ENCODE measurements around the gene QKI. TPM values are rescaled to one million over a fixed set of nuclear protein-coding genes. Genes with fewer than 3 reads are reported as not detected.
A peak's percentile ranks its signal among the peaks of the same experiment; 100 is the strongest.

QKI gene
- total RNA-seq, 1 donor from 2014 or later: 156 TPM

DNA sequence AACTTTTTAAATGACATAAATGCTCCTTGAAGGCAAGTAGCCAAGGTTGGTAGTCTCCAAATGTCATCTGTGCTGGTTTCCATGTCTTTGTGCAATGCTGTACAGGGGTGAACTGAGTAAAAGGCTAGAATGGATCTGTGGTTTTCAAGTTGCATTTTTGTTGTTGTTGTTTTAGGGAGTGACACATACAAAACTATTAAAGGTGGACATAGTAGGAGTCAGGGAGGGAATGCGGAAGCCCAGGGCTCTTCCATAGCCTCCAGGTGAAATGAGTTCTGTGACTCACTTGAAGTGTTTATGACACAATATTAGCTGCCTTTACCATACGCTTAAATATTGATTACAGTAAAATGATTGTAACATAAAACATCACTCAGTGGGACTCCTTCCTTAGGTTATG, 22.5 kb upstream of the QKI start:
- DNase-seq (ENCODE audit: low read depth in 2 of 2): no peak

DNA sequence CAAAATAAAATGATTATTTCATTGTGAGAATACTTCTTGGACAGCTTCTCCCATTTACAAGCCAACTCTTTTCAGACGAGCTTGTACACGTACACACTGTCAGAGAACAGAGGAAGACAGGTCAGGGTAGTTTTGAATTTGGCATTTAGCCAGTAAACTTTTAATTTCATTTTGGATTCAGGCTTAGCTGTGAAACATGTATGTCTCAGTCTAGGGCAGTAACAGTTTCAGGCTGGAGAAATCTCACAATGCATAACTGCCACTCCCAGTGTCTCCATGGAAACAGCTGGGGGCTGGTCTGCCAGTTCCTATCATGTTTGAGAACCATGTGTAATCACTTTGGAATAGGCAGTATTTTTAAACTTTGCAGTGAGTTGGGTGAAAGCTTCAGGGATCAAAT, 22.0 kb upstream of the QKI start:
- DNase-seq (ENCODE audit: low read depth in 2 of 2): peak; percentile 82 to 87

DNA sequence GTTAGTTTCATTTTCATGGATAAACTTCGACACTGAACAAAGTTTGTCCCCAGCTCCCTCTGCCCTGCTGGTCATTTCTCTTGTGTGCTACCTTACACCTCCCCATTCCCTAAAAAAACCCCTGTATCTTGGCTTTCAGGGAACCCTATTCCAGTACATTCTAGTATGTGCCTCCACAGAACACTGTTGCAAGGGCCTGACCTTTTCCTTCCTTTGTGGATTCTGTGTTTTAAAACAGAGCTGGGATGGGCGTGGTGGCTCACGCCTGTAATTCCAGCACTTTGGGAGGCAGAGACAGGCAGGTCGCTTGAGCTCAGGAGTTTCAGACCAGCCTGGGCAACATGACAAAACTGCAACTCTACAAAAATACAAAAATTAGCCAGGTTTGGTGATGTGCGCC, 20.6 kb upstream of the QKI start:
- DNase-seq (ENCODE audit: low read depth in 2 of 2): peak; percentile 32 to 54

DNA sequence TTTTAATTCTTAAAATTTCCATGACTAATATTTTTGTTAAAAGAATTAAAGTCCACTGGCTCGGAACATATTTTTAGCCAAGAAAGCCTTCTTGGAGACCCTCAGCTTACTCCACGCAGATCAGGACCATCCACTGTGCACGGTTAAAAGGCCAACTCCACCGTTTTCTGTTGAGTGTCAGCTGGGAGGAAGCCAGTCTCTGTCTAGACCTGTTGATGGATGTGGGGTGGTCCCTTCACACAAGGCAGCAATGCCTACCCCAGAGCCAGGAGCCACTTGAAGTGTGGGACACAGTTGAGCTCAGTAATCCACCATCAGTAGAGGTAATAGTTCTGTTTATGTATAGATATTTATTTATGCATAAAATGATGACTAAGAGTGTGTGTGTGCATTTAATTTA, 19.9 kb upstream of the QKI start:
- DNase-seq (ENCODE audit: low read depth in 2 of 2): no peak

DNA sequence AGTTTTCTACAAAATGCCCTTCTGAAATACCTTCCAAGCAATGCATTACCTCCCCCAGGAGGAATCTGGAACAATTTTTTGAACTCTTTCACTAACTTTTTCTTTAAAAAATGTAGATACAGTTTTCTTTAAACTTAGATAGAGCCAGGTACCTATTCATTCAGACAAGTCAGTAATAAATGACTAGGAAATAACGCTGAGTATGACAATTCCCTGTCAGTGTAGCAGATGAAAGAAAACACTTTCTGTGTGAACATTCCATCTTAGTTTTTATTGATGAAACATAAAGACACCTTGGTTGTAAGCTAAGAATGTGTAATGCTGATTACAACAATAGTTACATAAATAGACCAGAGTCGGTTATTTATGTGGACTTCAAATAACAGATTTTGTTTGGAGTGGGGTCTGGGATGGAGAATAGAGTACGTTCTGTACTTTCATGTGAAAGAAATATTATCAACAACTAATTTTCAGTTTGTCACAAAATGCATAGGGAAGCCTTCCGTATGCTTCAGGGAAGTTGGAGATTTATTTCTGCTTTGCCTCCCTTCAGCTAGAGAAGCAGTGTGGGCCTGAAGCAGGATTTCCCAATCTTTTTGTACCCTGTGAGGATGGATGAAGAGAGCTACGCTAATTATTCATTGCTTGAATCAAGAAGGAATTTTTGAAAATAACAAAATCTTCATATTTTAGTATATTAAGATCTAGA, 19.2 kb upstream of the QKI start:
- DNase-seq (ENCODE audit: low read depth in 2 of 2): no peak

DNA sequence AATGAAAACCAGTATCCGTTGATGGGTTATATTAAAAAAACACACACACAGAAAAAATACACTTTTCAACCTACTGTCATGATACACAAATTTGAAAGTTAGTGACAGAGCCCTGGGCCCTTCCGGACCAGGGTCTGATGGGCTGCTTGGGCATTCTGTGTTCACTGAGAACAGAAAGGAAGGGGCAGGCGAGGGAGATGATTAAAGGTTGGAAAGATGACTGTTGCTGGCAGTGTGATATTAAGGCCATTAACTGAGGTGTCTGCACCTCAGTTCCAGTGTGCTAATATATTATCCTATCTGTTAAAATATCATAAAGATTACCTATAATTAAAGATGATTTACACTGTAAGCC, 18.7 kb upstream of the QKI start:
- no peak for DNase-seq (ENCODE audit: low read depth in 2 of 2)

DNA sequence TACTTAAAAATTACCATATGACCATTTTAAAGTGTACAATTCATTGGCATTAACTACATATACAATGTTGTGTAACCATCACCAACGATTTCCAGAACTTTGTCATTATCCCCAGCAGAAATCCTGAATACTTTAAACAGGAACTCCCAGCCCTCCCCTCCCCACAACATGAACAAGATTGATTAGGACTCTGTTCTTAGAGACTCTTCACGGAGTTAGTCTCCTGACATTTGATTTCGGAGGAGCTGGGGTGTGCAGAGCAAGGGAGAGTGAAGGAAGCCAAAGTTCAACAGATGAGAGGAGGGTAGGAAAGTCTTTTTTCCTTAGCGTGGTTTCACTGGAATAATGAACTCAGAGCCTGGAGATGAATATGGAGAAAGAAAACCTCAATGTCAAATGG, 17.2 kb upstream of the QKI start:
- no peak for DNase-seq (ENCODE audit: low read depth in 2 of 2)

DNA sequence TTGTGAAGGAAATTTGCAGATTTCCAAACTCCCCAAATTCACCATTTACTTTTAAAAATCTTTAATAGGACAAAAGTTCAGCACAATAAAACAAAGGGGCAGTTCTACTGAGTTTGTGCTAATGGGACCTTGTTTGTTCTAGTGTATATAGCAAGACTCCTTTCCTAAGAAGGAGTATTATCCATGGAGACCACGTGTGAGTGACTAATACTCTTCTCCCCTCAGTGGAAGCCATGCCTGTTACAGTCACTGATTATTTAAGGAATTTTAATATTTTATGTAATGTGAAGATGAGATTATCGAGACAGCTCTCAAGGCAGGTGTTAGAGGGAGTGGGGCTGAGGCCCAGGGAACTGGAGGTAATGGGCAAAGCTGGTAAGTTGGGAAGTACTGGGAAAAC, 16.4 kb upstream of the QKI start:
- no peak for DNase-seq (ENCODE audit: low read depth in 2 of 2)

DNA sequence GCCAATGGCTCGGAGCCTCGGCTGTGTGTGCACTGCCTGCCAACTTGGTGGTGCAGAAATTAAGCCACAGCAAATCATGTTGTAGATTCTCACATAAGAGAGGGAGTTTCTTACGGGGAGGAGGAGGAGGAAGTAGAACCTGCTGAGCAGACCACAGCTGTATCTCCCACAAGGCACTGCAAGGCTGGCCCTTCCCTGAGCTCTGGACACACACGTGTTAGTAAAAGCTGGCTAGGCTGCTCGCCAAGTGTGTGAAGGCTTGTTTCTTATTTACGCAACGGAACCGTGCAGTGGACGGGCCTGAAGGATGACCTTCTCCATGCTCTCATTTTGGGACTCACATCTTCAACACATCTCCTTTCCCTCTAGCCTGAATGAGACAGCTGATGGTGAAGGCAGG, 15.7 kb upstream of the QKI start:
- no peak for DNase-seq (ENCODE audit: low read depth in 2 of 2)

DNA sequence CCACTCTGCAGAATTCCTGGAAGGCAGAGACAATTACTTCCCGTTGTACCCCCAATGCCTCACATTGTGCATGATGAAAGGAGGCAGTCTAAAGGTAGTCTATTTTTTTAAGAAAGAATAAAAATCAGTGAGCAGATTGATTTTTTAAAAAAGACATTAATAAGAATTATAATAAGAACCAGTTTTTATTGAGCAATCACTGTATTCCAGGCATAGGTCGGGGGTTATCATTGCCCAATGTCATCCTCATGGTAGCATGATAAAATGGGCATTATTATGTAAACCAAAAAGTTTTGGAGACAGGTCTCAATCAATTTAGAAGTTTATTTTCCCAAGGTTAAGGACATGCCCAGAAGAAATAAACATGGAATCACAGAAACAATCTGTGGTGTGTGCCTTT, 14.0 kb upstream of the QKI start:
- DNase-seq (ENCODE audit: low read depth in 2 of 2): no peak

DNA sequence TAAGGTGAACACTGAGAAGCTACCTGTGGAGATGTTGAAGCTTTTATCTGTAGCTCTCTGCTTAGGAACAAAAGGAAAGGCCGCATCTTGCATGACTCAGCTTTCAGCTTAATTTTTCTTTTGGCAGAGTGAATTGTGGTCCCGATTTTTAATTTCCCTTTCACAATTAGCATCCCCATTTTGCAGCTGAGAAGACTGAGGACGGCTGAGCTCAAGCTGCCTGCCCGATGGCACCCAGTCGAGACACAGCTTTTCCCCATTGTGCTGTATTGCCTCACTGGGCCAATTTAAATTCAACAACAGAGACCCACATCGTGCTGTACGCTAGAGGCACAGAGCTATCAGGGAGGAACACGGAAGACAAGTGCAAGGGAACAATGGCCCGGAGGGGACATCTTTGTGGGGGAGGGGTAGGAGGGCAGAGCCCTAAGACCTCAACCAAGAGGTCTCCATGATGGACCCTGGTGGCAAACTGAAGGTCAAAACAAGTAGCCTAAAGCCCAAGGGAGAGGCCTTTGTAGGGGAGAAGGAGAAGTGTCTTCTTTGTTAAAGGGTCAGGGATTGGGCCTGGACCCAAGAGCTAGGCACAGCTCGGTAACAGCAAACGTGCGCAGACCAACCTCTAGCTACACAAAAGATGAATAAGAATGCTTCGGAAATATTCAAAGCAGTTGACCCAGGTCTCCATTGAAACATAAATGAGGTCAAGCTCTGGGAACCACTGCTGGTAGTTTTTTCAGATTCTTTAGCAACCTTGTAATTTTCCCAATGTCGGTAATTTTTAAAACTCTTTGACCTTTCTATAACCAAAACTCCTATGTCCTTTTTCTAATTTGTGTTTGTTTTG, 13.3 kb upstream of the QKI start:
- no peak for DNase-seq (ENCODE audit: low read depth in 2 of 2)

DNA sequence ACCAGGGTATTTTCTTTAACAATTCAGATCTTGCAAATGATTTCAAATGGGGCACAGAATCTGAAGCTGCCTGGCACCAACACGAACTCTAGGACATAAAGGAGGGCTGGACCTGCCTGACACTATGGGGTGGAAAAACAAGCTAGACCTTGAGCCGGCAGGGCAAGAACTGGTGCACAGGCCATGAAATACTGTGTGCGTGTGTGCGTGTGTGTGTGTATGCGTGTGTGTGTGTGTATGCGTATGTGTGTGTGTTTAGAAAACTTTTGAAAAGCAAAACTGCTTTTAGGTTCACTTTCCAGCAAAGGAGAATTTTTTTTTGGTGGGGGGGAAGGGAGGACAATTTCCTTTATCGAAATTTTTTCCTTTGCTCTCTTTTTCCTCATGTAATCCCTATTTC, 11.9 kb upstream of the QKI start:
- DNase-seq (ENCODE audit: low read depth in 2 of 2): no peak

DNA sequence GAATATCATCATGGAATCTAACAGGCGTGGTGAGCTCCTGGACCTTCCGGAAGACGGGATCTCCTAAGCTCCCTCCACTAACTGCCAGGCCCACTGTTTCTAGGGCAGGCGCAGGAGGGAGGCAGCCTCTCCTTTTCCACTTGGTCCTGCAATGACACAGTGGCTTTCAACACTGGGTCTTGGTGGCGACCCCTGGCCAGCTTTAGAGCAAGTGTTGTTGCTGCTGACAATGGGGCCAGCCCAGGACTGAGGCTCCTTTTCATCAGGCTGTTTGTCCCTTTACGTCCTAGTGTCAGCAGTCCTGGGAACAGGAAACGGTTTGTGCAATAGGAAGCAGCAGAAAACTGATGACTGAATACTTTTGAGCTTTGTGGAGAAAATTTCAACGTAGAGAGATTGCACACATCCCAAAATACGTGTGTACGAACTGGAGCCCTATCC, 9.7 kb upstream of the QKI start:
- peak; percentile 84 to 87 for DNase-seq (ENCODE audit: low read depth in 2 of 2)

DNA sequence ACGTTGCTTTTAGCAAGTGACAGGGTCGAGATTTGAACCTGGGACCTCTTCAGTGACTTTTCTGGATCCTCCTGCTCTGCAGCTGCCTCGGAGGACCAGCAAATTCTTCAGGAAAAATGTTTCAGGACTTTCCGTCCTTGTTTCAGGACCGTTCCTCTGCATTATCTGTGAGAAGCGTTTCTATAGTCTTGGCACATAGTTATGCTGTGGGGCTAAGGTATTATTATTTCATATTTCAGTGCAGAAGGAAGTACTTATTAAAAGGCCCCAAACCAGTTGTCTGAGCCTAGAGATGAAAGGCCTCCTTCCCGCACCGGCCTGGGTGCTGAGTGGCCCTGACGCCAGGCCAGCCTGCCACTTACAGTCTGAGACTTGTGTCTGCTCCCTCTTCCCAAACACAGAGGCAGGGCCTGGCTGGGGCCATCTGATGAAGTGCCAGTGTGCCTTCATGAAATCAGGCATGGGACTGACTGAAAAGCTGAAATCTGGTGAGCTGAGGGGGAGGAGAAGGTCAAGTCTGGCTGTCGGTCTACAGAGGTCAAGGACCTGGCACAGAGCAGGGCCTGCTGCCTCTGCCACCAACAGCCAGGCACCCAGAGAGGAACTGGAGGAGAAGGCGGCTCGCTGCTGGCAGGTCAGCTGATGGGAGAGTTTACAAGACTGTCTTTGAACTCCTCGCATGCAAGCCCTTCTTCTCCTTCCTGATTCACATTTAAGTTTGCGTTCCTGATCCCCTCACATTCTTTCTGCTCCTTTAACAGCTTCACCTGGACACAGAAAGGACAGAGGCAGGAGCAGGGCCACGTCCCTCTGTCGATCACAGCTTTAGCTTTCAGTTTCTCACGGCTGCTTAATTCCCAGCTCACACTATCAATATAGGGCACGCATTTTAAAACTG, 8.9 kb upstream of the QKI start:
- DNase-seq (ENCODE audit: low read depth in 2 of 2): peak in 1 of 2 donors; percentile 32

DNA sequence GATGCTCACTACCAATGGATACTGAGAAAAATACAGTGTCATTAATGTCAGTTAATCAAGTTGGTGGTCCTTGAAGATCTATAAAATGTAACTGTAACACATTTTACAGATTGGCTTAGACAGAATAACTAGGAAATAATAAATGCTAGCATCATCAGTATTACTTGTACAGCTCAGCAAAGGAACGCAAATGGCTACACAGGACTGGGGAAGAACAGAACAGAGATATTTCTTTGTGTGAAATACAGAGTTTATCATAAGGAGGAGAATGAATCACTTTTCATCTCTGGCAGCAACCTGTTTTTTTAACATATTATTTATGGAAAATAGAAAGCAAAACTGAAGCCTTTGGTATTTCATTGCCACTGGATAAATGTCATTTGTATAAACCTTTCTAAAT, 8.2 kb upstream of the QKI start:
- DNase-seq (ENCODE audit: low read depth in 2 of 2): no peak

DNA sequence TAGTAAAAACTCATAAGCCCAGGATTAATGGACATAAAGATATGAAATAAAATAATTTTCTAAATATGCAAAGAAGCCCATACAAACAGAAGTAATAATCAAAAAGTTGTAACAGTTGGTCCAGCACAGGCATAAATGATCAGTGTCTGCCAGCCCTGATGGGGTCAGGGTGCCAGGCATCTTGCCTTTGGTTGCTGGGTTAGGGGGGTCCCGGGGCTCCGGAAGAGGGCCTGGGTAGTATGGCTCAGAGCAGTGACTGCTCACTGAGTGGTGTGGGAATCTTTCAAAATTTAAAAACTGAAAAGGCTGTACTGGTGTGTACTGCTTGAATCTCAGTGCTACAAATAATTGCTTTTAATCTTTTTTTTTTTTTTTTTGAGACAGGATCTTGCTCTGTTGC, 7.7 kb upstream of the QKI start:
- no peak for DNase-seq (ENCODE audit: low read depth in 2 of 2)

DNA sequence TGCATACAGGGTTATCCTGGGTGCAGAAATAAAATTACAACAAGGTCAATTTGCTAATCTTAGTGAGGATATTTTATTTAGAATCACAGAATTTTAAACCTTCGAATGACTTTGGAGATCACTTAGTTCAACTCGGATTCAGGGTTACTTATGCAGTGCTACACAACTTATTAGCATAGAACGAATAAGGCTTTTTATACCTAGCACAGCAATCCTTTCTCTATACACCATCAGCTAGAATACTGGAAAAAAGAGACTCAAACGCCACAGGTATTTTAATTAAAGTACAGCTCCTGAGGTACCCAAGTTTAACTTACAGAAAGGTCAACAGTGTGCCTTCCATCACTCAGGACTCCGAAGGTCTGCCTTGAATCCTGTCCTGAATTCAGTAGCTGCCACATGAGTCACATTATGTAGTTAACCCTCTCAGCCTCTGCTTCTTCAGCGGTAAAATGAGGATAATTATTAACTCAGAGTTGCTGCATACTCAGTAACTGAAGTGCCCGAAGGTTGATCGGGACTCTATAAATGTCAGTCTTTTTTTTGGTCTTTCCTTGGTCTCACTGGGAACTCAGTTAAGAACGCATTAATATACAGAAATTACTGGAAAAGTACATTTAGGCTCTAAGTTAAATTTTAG, 6.0 kb upstream of the QKI start:
- no peak for DNase-seq (ENCODE audit: low read depth in 2 of 2)

DNA sequence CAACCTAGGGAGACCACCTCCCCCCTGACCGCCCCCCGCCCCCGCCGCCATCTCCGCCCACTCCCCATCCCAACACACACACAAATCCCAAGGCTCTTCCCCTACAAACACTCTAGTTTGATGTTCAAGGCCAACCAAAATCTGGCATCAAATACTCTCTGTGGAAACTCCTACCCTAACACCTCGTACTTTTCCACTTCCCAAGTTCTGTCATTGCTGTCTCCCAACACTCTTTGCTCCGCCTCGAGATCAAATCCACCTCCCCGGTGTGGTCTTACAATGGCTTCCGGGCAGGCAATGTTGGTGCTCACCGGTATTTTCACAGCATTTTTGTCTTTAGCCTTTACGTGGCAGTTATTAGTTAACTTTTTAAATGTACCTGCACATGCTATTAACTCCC, 4.8 kb upstream of the QKI start:
- DNase-seq (ENCODE audit: low read depth in 2 of 2): no peak

DNA sequence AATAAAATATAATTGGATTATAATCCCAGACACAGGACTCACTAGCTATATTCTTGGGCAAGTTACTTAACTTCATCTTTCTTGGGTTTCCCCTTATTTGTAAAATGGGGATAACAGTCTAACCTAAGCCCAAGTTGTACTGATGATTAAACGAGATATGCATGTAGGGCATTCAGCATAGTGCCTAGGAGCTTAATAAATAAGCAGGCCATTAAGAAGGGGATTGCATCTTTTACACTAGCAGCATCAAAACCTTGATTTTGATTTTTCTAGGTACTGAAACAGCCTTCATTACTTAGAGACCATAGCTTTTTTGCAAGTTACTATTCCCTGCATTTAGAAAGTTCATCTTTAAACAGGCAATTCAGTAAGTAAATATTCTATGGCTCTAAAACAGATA, 2.2 kb upstream of the QKI start:
- no peak for DNase-seq (ENCODE audit: low read depth in 2 of 2)

DNA sequence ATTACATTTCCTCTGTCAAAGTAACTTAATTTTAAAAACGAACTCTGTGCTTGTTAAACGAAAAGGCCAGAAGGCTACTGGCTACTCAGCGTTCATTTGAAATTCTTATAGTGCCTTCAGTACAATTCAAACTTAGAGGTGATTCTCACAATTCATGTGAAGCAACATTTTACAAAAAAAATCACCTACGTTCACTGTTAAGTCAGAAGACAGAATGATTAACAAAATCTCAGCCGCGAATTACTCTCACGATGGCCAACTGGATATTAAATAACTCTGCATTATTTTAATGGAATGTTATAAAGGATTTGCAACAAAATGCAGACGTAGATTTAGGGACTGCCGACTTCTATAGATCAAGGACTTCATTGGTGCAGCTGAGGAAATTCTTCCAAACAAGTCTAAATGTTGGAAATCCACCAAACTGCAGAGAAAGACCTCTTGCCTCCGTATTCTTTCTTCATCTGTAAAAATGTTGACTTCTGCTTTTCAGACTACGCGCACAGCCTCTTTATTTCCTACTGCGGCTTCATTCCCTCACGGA, 1.6 kb upstream of the QKI start:
- no peak for DNase-seq (ENCODE audit: low read depth in 2 of 2)

DNA sequence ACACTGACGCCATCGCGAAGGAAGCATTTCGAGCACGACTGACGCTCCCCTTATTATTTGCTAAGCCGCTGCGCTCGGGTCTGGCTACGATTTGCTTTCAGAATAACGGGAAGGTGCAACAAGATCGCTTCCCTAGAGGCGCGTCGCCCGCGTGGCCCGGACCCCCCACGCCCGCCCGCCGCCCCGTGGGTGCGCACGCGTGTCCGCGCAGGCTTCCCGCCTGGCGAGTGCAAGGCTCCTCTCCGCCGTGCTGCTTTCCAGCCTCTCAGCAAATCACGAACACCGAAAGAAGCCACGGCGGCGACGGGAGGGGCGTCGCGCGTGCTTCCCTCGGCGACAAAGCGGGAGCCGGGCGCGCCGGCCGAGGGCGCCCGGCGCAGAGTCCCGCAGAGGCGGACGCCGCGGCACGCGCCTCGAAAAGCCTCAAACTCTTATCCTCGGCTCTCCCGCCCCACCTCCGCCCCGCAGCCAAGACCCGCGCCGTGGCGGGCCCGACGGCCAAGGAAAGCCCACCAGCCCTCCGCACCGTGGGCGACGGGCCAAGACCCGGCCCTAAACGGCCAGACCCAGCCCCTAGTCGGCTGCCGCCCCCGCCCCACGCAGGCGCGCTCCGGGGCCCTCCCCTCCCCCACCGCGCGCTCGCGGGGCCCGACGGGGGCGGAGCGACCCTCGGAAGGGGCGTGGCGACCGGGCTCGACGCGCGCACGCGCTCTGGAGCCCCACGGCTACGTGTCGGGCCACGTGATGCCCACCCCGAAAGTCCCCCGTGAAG, 987 bp upstream of the QKI start:
- peak; percentile 86 to 93 for DNase-seq (ENCODE audit: low read depth in 2 of 2)

Measured in dermis microvascular lymphatic vessel endothelial cell (primary cell).